ENCODE results near the gene SYT1. TPM values are rescaled to one million over a fixed set of nuclear protein-coding genes. Genes with fewer than 3 reads are reported as not detected.
A peak's percentile ranks its signal among the peaks of the same experiment; 100 is the strongest.

Gene SYT1
- total RNA-seq, 3 donors from 2014 or later: 1.4 to 11.8 (median 2.0) TPM

DNA sequence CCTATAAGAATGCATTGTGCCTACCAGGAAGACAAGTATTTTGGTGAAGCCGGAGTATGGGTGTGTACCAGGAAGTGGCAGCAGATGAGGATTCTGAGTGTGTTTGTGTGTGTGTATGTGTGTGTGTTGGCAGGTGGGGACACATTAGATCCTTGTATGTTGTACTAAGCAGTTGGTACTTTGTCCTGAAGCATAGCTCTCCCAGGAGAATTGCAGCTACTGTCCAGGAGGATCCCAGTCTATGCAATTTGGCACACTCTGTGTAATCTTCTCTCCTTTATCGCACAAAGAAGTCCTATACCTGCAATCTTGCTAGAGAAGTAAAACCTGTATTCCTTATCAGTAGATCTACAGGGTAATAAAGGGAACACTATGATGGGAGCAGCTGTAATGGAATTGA is 549.7 kb downstream of the SYT1 start:
- Histone ChIP-seq H3K9me3 (no peaks in the 10 kb centered on the region), H3K4me1 (ENCODE audit: low read depth) (peaks cover 20% of the 10 kb centered on the region), H3K36me3 (ENCODE audit: low read depth) (no peaks in the 10 kb centered on the region), H3K4me3 (no peak overlapping the region)
- DNase-seq (peak in 2 of 3 donors; percentile 33 to 80), ATAC-seq (peak; percentile 96)
- intact Hi-C loops (cut with DNase I, micrococcal nuclease): no loop called here
- TF ChIP-seq, protein P1, sequence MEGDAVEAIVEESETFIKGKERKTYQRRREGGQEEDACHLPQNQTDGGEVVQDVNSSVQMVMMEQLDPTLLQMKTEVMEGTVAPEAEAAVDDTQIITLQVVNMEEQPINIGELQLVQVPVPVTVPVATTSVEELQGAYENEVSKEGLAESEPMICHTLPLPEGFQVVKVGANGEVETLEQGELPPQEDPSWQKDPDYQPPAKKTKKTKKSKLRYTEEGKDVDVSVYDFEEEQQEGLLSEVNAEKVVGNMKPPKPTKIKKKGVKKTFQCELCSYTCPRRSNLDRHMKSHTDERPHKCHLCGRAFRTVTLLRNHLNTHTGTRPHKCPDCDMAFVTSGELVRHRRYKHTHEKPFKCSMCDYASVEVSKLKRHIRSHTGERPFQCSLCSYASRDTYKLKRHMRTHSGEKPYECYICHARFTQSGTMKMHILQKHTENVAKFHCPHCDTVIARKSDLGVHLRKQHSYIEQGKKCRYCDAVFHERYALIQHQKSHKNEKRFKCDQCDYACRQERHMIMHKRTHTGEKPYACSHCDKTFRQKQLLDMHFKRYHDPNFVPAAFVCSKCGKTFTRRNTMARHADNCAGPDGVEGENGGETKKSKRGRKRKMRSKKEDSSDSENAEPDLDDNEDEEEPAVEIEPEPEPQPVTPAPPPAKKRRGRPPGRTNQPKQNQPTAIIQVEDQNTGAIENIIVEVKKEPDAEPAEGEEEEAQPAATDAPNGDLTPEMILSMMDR (IDR thresholded peaks at IDR 0.05): no peak

DNA sequence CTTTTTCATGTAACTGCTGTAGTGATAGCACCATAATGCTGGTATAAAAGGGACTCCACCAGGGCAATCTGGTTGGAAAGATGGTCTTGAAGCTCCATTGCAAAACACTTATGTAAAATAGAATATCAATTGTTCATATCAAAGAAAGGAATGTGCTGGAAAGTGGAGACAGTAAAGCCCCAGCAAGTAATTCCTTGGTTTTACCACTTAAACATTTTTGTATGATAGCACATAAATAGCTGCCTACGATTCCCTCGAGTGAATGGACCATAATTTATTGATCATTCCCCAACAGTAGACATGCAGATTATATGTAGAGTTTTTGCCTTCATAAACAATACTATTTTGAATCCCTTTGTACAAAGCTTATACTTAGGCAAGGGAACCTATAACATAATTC is 550.7 kb downstream of the SYT1 start:
- Histone ChIP-seq H3K4me3 (no peak overlapping the region), H3K9me3 (no peaks in the 10 kb centered on the region), H3K36me3 (ENCODE audit: low read depth) (no peaks in the 10 kb centered on the region), H3K4me1 (ENCODE audit: low read depth) (peaks cover 20% of the 10 kb centered on the region)
- DNase-seq: no peak
- TF ChIP-seq, protein P1 (IDR thresholded peaks at IDR 0.05): no peak
- intact Hi-C loops (cut with DNase I, micrococcal nuclease): no loop called here
- ATAC-seq: no peak

DNA sequence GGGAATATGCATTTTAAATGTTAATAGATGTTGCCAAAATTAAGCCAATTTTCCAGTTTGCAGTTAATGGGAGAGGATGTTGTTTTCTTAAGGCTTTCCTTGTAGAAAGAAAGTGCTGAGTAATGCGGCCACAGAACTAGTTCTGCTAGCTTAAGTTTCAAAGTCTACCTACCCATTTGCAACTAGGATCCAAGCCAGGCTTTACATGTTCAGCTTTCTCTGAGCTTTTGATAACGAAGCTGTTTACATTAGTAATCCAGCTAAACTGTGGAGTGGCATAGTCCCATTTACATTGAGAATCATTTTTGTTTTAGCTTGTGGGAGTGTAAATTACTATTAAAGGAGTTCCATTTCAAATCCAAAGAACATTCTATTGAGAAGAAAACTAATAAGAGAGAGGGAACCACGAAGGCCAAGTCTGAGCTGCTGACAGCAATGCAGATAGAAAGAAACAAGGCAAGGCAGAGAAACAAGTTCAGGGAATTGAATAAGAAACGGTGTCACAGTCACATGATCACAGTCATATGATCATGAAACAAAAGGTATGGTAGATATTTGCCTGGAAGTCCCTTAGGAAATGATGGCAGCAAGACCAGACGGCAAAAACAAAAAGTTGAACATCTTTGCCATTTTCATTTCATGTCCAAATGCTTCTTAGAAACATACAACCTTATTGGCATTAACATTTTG is 551.3 kb downstream of the SYT1 start:
- TF ChIP-seq, protein P1 (IDR thresholded peaks at IDR 0.05): no peak
- Histone ChIP-seq H3K36me3 (ENCODE audit: low read depth) (no peaks in the 10 kb centered on the region), H3K4me3 (no peak overlapping the region), H3K9me3 (no peaks in the 10 kb centered on the region), H3K4me1 (ENCODE audit: low read depth) (peaks cover 25% of the 10 kb centered on the region)
- ATAC-seq (peak; percentile 62), DNase-seq (peak in 1 of 3 donors; percentile 78)
- intact Hi-C loops (cut with DNase I, micrococcal nuclease): no loop called here

DNA sequence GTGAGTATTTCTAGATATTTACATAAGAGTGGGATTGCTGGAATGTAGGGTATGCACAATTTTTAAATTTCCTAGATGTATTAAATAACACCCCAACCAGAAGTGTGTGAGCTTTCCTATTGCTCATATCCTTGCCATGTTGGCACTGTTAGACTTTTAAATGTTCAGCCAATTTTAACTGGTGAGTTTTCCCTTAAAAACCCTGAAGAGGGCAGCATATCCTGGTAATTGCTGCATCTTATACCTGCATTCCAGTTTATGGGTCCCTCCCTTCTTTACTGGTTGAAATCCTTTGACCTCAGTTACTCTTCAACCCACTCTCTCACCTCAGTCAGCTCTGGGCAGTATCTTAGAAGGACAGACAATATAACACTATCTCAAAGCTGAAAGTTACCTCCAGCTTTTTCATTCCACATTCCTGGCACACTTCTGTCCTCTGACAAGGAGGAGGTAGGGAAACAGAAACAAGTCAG is 555.6 kb downstream of the SYT1 start:
- Histone ChIP-seq H3K4me1 (ENCODE audit: low read depth) (peaks cover 15% of the 10 kb centered on the region), H3K4me3 (no peak overlapping the region), H3K36me3 (ENCODE audit: low read depth) (no peaks in the 10 kb centered on the region), H3K9me3 (no peaks in the 10 kb centered on the region)
- ATAC-seq (peak; percentile 93), DNase-seq (peak in 1 of 3 donors; percentile 31)
- intact Hi-C loops (cut with DNase I, micrococcal nuclease): no loop called here
- TF ChIP-seq, protein P1 (IDR thresholded peaks at IDR 0.05): no peak

DNA sequence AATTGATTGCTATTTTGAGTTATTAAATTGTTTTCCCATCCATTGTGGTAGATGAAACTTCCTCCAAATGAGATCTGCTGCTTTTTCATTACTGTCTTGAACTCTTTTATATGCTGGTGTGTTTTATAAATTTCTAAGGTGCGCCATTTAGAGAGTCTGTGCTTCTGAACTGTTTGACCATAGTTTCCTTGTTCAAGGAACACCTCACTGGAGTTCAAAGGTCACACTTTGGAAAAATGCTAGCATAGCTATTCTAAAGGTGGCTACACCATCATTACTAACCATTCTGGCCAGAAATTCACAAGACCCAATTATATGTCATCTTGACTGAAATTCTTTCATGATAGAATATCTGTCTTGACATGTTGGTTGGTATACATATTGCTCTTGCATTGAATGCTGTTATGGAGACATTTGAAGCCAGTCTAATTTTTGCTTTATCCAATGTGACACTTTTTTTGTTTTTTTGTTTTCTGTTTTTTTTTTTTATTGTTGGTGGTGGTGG is 556.7 kb downstream of the SYT1 start:
- Histone ChIP-seq H3K36me3 (ENCODE audit: low read depth) (no peaks in the 10 kb centered on the region), H3K4me3 (no peak overlapping the region), H3K9me3 (no peaks in the 10 kb centered on the region), H3K4me1 (ENCODE audit: low read depth) (peaks cover 5% of the 10 kb centered on the region)
- TF ChIP-seq, protein P1 (IDR thresholded peaks at IDR 0.05): no peak
- DNase-seq (no peak), ATAC-seq (peak; percentile 42)
- intact Hi-C loops (cut with DNase I, micrococcal nuclease): no loop called here
